ENCODE results near the gene GH1.
"Not testable (repeated sequence)": the region's sequence is repeated elsewhere in the genome, so short reads cannot be mapped to it uniquely, and the experiment has no call there.

The GH1 gene

GRCh38 chr17:63926164-63926563 is 7.5 kb upstream of the GH1 start:
- DNase-seq (ENCODE audit: low spot score), result no peak

- DNase-seq (ENCODE audit: low spot score), result no peak
Observed at GRCh38 chr17:63925615-63926014, 7.0 kb upstream of the GH1 start.

DNA sequence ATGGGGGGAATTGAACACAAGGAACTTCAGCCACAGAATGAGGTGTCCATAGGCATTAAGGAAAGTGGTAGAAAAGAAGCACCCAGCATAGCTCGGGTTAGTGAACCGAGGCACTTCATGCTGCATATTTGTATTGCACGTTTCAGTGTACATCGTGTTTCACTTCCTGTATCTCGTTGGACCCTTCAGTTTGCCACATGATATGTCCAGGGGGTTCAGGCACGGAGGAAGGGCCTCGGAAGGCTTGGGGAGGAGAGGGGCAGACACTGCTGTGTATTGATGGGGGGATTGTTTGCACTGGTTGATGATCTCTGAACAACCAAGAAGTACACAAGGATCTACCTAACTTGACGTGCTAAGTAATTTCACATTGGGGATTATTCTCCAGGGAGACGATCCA is 3.8 kb upstream of the GH1 start:
- not testable (repeated sequence) for DNase-seq (ENCODE audit: low spot score)

- DNase-seq (ENCODE audit: low spot score), result not testable (repeated sequence)
Observed at GRCh38 chr17:63920779-63921178, 2.1 kb upstream of the GH1 start.

GRCh38 chr17:63920050-63920449 is 1.4 kb upstream of the GH1 start:
- not testable (repeated sequence) for DNase-seq (ENCODE audit: low spot score)

DNA sequence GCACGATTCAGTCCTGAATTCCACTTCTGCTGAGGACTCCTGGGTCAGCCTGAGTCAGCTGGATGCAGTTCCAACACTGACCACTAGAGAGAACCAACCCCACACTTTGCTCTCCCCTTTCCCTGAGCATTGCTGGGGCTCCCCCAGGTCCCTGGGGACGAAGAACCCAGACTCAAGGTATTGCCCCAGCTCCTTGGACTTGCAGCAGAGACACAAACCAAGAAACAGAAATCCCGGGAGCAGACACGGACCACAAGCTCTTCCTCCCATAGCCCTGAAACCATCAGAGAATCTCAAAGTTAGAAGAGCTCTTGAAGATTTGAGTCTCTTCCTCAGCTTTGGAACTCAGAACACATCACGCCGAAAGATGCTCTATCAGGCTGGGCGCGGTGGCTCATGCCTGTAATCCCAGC is 678 bp upstream of the GH1 start:
- DNase-seq (ENCODE audit: low spot score), result peak; percentile 14

DNA sequence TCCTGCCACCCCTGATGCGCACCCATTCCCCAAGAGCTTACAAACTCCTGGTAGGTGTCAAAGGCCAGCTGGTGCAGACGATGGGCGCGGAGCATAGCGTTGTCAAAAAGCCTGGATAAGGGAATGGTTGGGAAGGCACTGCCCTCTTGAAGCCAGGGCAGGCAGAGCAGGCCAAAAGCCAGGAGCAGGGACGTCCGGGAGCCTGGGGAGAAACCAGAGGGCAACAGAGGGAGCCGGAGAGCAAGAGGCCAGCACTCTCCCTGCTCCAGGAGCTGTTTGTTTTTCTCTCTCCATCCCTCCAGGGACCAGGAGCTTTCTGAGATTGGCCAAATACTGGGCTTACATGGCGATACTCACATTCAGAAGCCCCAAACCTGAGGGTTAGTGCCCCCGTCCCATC is 334 bp downstream of the GH1 start:
- no peak for DNase-seq (ENCODE audit: low spot score)

GRCh38 chr17:63917646-63918045 is 993 bp downstream of the GH1 start:
- no peak for DNase-seq (ENCODE audit: low spot score)

- DNase-seq (ENCODE audit: low spot score), result not testable (repeated sequence)
Observed at GRCh38 chr17:63917206-63917605, 1.4 kb downstream of the GH1 start.

- DNase-seq (ENCODE audit: low spot score), result no peak
Observed at GRCh38 chr17:63916566-63917185, 2.0 kb downstream of the GH1 start.

- not testable (repeated sequence) for DNase-seq (ENCODE audit: low spot score)
Observed at GRCh38 chr17:63915753-63916152, 2.9 kb downstream of the GH1 start.

GRCh38 chr17:63914471-63914870 is 4.2 kb downstream of the GH1 start:
- DNase-seq (ENCODE audit: low spot score), result no peak

- DNase-seq (ENCODE audit: low spot score), result no peak
Observed at GRCh38 chr17:63911657-63912100, 7.0 kb downstream of the GH1 start.

DNA sequence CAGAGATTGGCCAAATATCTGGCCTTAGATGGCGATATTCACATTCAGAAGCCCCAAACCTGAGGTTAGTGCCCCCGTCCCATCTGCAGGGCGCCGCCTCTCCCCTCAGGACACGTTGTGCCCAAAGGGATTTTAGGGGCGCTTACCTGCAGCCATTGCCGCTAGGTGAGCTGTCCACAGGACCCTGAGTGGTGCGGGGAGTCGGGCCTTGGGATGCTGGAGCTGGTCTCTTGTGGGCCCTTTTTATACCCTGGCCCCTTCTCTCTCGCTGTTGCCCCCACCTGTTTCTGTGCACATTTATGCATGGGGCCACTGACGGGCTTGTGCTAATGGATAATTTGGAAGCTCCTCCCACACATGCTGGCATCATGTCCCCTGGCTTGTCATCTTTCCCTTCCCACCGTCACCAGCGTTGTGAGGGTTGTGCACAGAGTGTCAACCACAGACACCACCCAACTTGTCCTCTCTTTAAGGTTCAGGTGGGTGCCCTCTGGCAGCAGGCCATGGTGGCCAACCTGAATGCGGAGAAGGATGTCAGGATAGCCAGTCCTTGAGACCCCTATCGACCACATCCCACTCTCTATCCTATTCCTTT is 7.5 kb downstream of the GH1 start, which contains the start of gene CSHL1:
TSS of gene CSHL1 (minus strand) at position 218 of the 595 bp plus-strand sequence. CDS start at position 156, 62 bp downstream.
- no peak for DNase-seq (ENCODE audit: low spot score)

GRCh38 chr17:63910096-63910495 is 8.5 kb downstream of the GH1 start:
- no peak for DNase-seq (ENCODE audit: low spot score)

DNA sequence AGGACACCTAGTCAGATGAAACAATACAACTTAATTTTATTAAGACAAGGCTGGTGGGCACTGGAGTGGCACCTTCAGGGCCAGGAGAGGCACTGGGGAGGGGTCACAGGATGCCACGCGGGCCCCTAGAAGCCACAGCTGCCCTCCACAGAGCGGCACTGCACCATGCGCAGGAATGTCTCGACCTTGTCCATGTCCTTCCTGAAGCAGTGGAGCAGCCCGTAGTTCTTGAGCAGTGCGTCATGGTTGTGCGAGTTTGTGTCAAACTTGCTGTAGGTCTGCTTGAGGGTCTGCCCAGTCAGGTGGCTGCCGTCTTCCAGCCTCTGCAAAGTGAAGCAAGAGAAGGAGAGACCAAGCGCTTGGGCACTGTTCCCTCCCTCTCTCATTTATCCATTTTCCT is 9.1 kb downstream of the GH1 start:
- DNase-seq (ENCODE audit: low spot score), result not testable (repeated sequence)

- not testable (repeated sequence) for DNase-seq (ENCODE audit: low spot score)
Observed at GRCh38 chr17:63907161-63907778, 11.4 kb downstream of the GH1 start.

GRCh38 chr17:63904796-63905195 is 13.8 kb downstream of the GH1 start:
- not testable (repeated sequence) for DNase-seq (ENCODE audit: low spot score)

- DNase-seq (ENCODE audit: low spot score), result not testable (repeated sequence)
Observed at GRCh38 chr17:63903787-63904201, 14.8 kb downstream of the GH1 start.

- DNase-seq (ENCODE audit: low spot score), result not testable (repeated sequence)
Observed at GRCh38 chr17:63901971-63902370, 16.7 kb downstream of the GH1 start.

GRCh38 chr17:63898899-63899798 is 19.5 kb downstream of the GH1 start:
- not testable (repeated sequence) for DNase-seq (ENCODE audit: low spot score)

Data from putamen (tissue), 1 donor.